ENCODE results near the gene MESP2. TPM values are rescaled to one million over a fixed set of nuclear protein-coding genes. Genes with fewer than 3 reads are reported as not detected.

MESP2 gene
- total and polyA plus RNA-seq, 2 of the 13 experiments (the other 11 are each of a cell fraction or from before 2014, with no cell fraction given) = not detected

DNA sequence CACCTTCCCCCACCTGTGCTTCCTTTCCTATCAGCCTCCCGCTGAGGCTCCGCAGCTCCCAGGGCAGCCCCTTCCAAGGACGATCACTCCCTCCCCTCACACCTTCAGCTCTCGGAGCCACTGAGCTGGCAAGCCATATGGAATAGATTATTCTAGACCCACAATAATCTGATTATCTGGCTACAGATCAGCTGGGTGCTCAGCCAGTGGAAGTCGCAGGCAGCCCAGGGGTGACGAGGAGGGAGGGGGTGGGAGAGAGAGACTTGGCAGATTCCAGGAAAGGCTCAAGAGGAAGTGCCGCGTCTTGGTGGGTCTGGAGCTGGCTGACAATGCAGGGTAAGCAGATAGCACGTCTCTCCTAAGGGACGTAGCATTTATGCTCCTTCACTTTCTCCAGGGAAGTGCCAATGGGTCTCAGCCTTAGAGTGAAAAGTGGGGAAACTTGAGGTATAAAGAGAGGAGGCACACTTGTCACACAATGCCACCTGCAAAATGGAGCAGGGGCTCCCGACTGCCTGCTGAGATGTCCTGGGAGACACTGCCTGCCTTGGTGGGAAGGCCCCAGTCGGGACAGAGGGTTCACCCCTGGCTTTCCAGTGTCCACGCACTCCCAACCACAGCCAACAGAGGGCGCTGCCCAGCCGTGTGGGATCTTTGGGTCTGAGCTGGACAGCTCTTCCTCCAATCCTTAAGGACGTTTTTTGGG lies 15.7 kb upstream of the MESP2 start (continued):
- TF ChIP-seq, protein P1, sequence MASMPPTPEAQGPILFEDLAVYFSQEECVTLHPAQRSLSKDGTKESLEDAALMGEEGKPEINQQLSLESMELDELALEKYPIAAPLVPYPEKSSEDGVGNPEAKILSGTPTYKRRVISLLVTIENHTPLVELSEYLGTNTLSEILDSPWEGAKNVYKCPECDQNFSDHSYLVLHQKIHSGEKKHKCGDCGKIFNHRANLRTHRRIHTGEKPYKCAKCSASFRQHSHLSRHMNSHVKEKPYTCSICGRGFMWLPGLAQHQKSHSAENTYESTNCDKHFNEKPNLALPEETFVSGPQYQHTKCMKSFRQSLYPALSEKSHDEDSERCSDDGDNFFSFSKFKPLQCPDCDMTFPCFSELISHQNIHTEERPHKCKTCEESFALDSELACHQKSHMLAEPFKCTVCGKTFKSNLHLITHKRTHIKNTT (CRISPR knock-in tag; IDR thresholded peaks at IDR 0.05) = no peak
- TF ChIP-seq AGO1 (IDR thresholded peaks at IDR 0.05; ENCODE audit: low read depth, low read length, poor library complexity, severe bottlenecking) = no peak
- TF ChIP-seq, protein P2, sequence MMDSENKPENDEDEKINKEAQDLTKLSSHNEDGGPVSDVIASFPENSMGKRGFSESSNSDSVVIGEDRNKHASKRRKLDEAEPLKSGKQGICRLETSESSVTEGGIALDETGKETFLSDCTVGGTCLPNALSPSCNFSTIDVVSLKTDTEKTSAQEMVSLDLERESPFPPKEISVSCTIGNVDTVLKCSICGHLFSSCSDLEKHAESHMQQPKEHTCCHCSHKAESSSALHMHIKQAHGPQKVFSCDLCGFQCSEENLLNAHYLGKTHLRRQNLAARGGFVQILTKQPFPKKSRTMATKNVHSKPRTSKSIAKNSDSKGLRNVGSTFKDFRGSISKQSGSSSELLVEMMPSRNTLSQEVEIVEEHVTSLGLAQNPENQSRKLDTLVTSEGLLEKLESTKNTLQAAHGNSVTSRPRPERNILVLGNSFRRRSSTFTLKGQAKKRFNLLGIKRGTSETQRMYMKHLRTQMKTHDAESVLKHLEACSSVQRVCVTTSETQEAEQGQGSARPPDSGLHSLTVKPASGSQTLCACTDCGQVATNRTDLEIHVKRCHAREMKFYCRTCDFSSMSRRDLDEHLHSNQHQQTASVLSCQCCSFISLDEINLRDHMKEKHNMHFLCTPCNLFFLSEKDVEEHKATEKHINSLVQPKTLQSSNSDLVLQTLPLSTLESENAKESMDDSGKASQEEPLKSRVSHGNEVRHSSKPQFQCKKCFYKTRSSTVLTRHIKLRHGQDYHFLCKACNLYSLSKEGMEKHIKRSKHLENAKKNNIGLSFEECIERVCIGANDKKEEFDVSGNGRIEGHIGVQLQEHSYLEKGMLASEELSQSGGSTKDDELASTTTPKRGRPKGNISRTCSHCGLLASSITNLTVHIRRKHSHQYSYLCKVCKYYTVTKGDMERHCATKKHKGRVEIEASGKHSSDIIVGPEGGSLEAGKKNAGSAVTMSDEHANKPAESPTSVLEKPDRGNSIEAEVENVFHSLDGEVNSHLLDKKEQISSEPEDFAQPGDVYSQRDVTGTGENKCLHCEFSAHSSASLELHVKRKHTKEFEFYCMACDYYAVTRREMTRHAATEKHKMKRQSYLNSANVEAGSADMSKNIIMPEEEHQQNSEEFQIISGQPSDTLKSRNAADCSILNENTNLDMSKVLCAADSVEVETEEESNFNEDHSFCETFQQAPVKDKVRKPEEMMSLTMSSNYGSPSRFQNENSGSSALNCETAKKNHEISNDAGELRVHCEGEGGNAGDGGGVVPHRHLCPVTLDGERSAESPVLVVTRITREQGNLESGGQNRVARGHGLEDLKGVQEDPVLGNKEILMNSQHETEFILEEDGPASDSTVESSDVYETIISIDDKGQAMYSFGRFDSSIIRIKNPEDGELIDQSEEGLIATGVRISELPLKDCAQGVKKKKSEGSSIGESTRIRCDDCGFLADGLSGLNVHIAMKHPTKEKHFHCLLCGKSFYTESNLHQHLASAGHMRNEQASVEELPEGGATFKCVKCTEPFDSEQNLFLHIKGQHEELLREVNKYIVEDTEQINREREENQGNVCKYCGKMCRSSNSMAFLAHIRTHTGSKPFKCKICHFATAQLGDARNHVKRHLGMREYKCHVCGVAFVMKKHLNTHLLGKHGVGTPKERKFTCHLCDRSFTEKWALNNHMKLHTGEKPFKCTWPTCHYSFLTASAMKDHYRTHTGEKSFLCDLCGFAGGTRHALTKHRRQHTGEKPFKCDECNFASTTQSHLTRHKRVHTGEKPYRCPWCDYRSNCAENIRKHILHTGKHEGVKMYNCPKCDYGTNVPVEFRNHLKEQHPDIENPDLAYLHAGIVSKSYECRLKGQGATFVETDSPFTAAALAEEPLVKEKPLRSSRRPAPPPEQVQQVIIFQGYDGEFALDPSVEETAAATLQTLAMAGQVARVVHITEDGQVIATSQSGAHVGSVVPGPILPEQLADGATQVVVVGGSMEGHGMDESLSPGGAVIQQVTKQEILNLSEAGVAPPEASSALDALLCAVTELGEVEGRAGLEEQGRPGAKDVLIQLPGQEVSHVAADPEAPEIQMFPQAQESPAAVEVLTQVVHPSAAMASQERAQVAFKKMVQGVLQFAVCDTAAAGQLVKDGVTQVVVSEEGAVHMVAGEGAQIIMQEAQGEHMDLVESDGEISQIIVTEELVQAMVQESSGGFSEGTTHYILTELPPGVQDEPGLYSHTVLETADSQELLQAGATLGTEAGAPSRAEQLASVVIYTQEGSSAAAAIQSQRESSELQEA (CRISPR knock-in tag; IDR thresholded peaks at IDR 0.05; ENCODE audit: not compliant biosample characterization) = peak; percentile 30
- TF ChIP-seq ZNF350 (CRISPR knock-in tag; IDR thresholded peaks at IDR 0.05; ENCODE audit: borderline replicate concordance, low read depth) = peak; percentile 55; the same call in 1 of the 2 replicates
- peak; percentile 33 for TF ChIP-seq YY1 (IDR thresholded peaks at IDR 0.05; ENCODE audit: insufficient read depth, insufficient replicate concordance, low read depth, low read length)
- 0 out of 2 replicates have a peak, but pooled peaks have one; percentile 58 for TF ChIP-seq MIER2 (CRISPR knock-in tag; IDR thresholded peaks at IDR 0.05)
- TF ChIP-seq, protein P3, sequence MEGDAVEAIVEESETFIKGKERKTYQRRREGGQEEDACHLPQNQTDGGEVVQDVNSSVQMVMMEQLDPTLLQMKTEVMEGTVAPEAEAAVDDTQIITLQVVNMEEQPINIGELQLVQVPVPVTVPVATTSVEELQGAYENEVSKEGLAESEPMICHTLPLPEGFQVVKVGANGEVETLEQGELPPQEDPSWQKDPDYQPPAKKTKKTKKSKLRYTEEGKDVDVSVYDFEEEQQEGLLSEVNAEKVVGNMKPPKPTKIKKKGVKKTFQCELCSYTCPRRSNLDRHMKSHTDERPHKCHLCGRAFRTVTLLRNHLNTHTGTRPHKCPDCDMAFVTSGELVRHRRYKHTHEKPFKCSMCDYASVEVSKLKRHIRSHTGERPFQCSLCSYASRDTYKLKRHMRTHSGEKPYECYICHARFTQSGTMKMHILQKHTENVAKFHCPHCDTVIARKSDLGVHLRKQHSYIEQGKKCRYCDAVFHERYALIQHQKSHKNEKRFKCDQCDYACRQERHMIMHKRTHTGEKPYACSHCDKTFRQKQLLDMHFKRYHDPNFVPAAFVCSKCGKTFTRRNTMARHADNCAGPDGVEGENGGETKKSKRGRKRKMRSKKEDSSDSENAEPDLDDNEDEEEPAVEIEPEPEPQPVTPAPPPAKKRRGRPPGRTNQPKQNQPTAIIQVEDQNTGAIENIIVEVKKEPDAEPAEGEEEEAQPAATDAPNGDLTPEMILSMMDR (CRISPR knock-in tag; IDR thresholded peaks at IDR 0.05) = peak; percentile 98
- TF ChIP-seq U2AF1 (optimal IDR thresholded peaks at IDR 0.05; ENCODE audit: low read depth, low read length) = peak; percentile 37
- TF ChIP-seq HDAC2 (CRISPR knock-in tag; IDR thresholded peaks at IDR 0.05) = peak; percentile 48; the same call in 1 of the 2 replicates
- TF ChIP-seq ZNF136 (CRISPR knock-in tag; IDR thresholded peaks at IDR 0.05; ENCODE audit: low read depth) = no peak
- no peak for TF ChIP-seq ZNF761 (CRISPR knock-in tag; conservative IDR thresholded peaks at IDR 0.05)
- TF ChIP-seq, protein P4, sequence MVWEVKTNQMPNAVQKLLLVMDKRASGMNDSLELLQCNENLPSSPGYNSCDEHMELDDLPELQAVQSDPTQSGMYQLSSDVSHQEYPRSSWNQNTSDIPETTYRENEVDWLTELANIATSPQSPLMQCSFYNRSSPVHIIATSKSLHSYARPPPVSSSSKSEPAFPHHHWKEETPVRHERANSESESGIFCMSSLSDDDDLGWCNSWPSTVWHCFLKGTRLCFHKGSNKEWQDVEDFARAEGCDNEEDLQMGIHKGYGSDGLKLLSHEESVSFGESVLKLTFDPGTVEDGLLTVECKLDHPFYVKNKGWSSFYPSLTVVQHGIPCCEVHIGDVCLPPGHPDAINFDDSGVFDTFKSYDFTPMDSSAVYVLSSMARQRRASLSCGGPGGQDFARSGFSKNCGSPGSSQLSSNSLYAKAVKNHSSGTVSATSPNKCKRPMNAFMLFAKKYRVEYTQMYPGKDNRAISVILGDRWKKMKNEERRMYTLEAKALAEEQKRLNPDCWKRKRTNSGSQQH (CRISPR knock-in tag; IDR thresholded peaks at IDR 0.05; ENCODE audit: low read depth) = 0 out of 2 replicates have a peak, but pooled peaks have one; percentile 36
- TF ChIP-seq ZNF326 (CRISPR knock-in tag; IDR thresholded peaks at IDR 0.05; ENCODE audit: borderline replicate concordance) = no peak
- peak; percentile 53 for TF ChIP-seq ZNF768 (CRISPR knock-in tag; IDR thresholded peaks at IDR 0.05)
- TF ChIP-seq MBD4 (IDR thresholded peaks at IDR 0.05; ENCODE audit: borderline replicate concordance, low read length) = no peak
- peak; percentile 59 for TF ChIP-seq KDM2A (CRISPR knock-in tag; IDR thresholded peaks at IDR 0.05; ENCODE audit: borderline replicate concordance, low read depth)
